ENCODE data around the gene MVB12B. TPM values are rescaled to one million over a fixed set of nuclear protein-coding genes. Genes with fewer than 3 reads are reported as not detected.

The MVB12B gene
- total RNA-seq, 1 experiment from 2014 or later, result 5.8 TPM

- no peak overlapping the region for H4K5ac ChIP-seq (ENCODE audit: insufficient read length, low read depth, low read length)
- no peak overlapping the region for H2BK20ac ChIP-seq (ENCODE audit: low read depth, low read length, poor library complexity, severe bottlenecking)
- no peaks in the 10 kb centered on the region for H3K27me3 ChIP-seq (ENCODE audit: insufficient read depth, low read length)
- Mint-ChIP-seq H3K27me3 (ENCODE audit: low read depth) (peaks cover 3% of the 10 kb centered on the region; the same call in 1 of the 2 replicates), H3K9me3 (peaks cover 3 to 5% of the 10 kb centered on the region in 2 experiments; a peak in 4 of 5 replicates), H3K36me3 (ENCODE audit: insufficient read depth in 1 of 3, low read depth in 3 of 3) (peaks cover 0 to 4% (median 2%) of the 10 kb centered on the region in 3 experiments; a peak in 2 of 7 replicates), H3K4me1 (no peaks in the 10 kb centered on the region), H3K4me3 (no peak overlapping the region; a peak in 1 of 5 replicates), H3K27ac (no peak overlapping the region)
- no peak for DNase-seq
- no peak overlapping the region for H3K56ac ChIP-seq (ENCODE audit: insufficient read length, low read depth, low read length)
- H3K27ac ChIP-seq (ENCODE audit: insufficient read length, low read depth, low read length), result no peak overlapping the region
- H3K79me2 ChIP-seq (ENCODE audit: insufficient read depth, low read length), result no peaks in the 10 kb centered on the region
- H2BK15ac ChIP-seq (ENCODE audit: low read depth, low read length), result no peak overlapping the region
- no peaks in the 10 kb centered on the region for H3K23me2 ChIP-seq (ENCODE audit: insufficient read length, low read depth, low read length, poor library complexity, severe bottlenecking)
- H3K23ac ChIP-seq (ENCODE audit: insufficient read length, low read depth, low read length), result no peak overlapping the region
- no peak overlapping the region for H3K4me2 ChIP-seq (ENCODE audit: insufficient read depth, insufficient read length, low read length)
- no peaks in the 10 kb centered on the region for H3K9me3 ChIP-seq (ENCODE audit: control insufficient read depth, low read depth, low read length)
- H3T11ph ChIP-seq (ENCODE audit: low read length), result no peak overlapping the region
- no peak overlapping the region for H4K8ac ChIP-seq (replicated peaks; ENCODE audit: insufficient read length, low read depth, low read length)
- no peak overlapping the region for H3K9ac ChIP-seq (ENCODE audit: extremely low read depth, insufficient read length, low read length)
- H2BK120ac ChIP-seq (ENCODE audit: low read depth, low read length, poor library complexity, severe bottlenecking), result no peak overlapping the region
- no peak overlapping the region; the same call in 1 of the 2 replicates for H3K14ac ChIP-seq (ENCODE audit: insufficient read depth, low read length)
- H4K91ac ChIP-seq (ENCODE audit: insufficient read length, low read depth, low read length), result no peak overlapping the region
- no peaks in the 10 kb centered on the region for H3K4me1 ChIP-seq (ENCODE audit: insufficient read depth, low read length)
- no peak overlapping the region for H2AFZ ChIP-seq (ENCODE audit: low read length)
- no peaks in the 10 kb centered on the region for H4K20me1 ChIP-seq (ENCODE audit: control insufficient read depth, insufficient read depth, insufficient read length)
- H2AK5ac ChIP-seq (ENCODE audit: insufficient read length, low read length), result no peak overlapping the region
- no peak overlapping the region for H2BK12ac ChIP-seq (ENCODE audit: insufficient read length, low read depth, low read length)
- H2BK5ac ChIP-seq (ENCODE audit: insufficient read length, low read length), result no peak overlapping the region
- WGBS (ENCODE audit: extremely low coverage, insufficient read length, low lambda C conversion rate), result no CpG with 5 or more reads among the region's 7 CpGs
- H3K79me1 ChIP-seq (ENCODE audit: insufficient read depth, low read depth, low read length, poor library complexity, severe bottlenecking), result no peaks in the 10 kb centered on the region
- no peak overlapping the region for H3K4ac ChIP-seq (ENCODE audit: low read depth, low read length)
- no peak overlapping the region for H3K18ac ChIP-seq (ENCODE audit: insufficient read length, low read depth, low read length)
- TF ChIP-seq CTCF (conservative IDR thresholded peaks at IDR 0.05), result no peak
These were observed 218.5 kb downstream of the MVB12B start for GRCh38 chr9:126545106-126545505.
